Measurements from ENCODE around the gene TAMALIN.

TAMALIN gene

GRCh38 chr12:51980051-51980808 is 26.5 kb upstream of the TAMALIN start:
- no peak overlapping the region for H2BK5ac ChIP-seq (ENCODE audit: low read depth, low read length, poor library complexity)
- H3K4me2 ChIP-seq (ENCODE audit: low read length): no peak overlapping the region
- no peak overlapping the region for H3K14ac ChIP-seq (ENCODE audit: low read length)
- WGBS (ENCODE audit: extremely low coverage, insufficient coverage, insufficient read length): no CpG with 5 or more reads among the region's 7 CpGs
- H3K79me2 ChIP-seq (ENCODE audit: control insufficient read depth, insufficient read depth, low read length, poor library complexity): no peaks in the 10 kb centered on the region
- no peak overlapping the region for H4K12ac ChIP-seq (ENCODE audit: low read depth, low read length)
- H2BK120ac ChIP-seq (ENCODE audit: insufficient read depth, low read length, poor library complexity): no peak overlapping the region
- H3K36me3 ChIP-seq (ENCODE audit: control insufficient read depth in 1 of 2, insufficient read depth in 2 of 2, low read length in 2 of 2): peaks cover 5 to 31% of the 10 kb centered on the region in 2 experiments
- H3K27ac ChIP-seq (ENCODE audit: low read depth, low read length): no peak overlapping the region
- H3K79me1 ChIP-seq (ENCODE audit: low read length): no peaks in the 10 kb centered on the region
- H3K23ac ChIP-seq (ENCODE audit: low read length): no peak overlapping the region
- no peak overlapping the region for H3K4me3 ChIP-seq (ENCODE audit: low read depth, low read length)
- H3K4me1 ChIP-seq (ENCODE audit: control insufficient read depth in 1 of 2, insufficient read depth in 2 of 2, low read length in 2 of 2): no peaks in the 10 kb centered on the region
- DNase-seq: peak; percentile 67 to 87
- H3K27me3 ChIP-seq (ENCODE audit: insufficient read depth, low read length): no peaks in the 10 kb centered on the region
- H2BK12ac ChIP-seq (ENCODE audit: low read length): no peak overlapping the region
- H4K91ac ChIP-seq (ENCODE audit: low read depth, low read length): no peak overlapping the region
- H3K9me3 ChIP-seq (ENCODE audit: insufficient read depth, low read depth, low read length): peaks cover 3% of the 10 kb centered on the region
- no peak overlapping the region for H4K8ac ChIP-seq (ENCODE audit: low read depth, low read length)
- H3K4ac ChIP-seq (ENCODE audit: low read depth, low read length): no peak overlapping the region
- H3K9ac ChIP-seq (ENCODE audit: low read length): no peak overlapping the region
- H2AK5ac ChIP-seq (ENCODE audit: low read length): no peak overlapping the region
- H2AFZ ChIP-seq (ENCODE audit: insufficient read depth, low read length, poor library complexity): no peak overlapping the region
- no peak overlapping the region for H3K18ac ChIP-seq (ENCODE audit: low read length)

- no CpG with 5 or more reads among the region's 10 CpGs for WGBS (ENCODE audit: extremely low coverage, insufficient coverage, insufficient read length)
- Histone ChIP-seq H3K4me2 (ENCODE audit: low read length) (no peak overlapping the region), H4K8ac (ENCODE audit: low read depth, low read length) (no peak overlapping the region), H2BK120ac (ENCODE audit: insufficient read depth, low read length, poor library complexity) (no peak overlapping the region), H3K23ac (ENCODE audit: low read length) (no peak overlapping the region), H3K36me3 (ENCODE audit: control insufficient read depth in 1 of 2, insufficient read depth in 2 of 2, low read length in 2 of 2) (peaks cover 5 to 35% of the 10 kb centered on the region in 2 experiments), H4K91ac (ENCODE audit: low read depth, low read length) (no peak overlapping the region), H3K18ac (ENCODE audit: low read length) (no peak overlapping the region), H2BK12ac (ENCODE audit: low read length) (no peak overlapping the region), H3K27ac (ENCODE audit: low read depth, low read length) (no peak overlapping the region), H3K79me2 (ENCODE audit: control insufficient read depth, insufficient read depth, low read length, poor library complexity) (no peaks in the 10 kb centered on the region), H3K27me3 (ENCODE audit: insufficient read depth, low read length) (no peaks in the 10 kb centered on the region), H3K4me1 (ENCODE audit: control insufficient read depth in 1 of 2, insufficient read depth in 2 of 2, low read length in 2 of 2) (no peaks in the 10 kb centered on the region), H3K4me3 (ENCODE audit: low read depth, low read length) (no peak overlapping the region), H3K14ac (ENCODE audit: low read length) (no peak overlapping the region), H2AFZ (ENCODE audit: insufficient read depth, low read length, poor library complexity) (no peak overlapping the region), H2AK5ac (ENCODE audit: low read length) (no peak overlapping the region), H3K9ac (ENCODE audit: low read length) (no peak overlapping the region), H2BK5ac (ENCODE audit: low read depth, low read length, poor library complexity) (no peak overlapping the region), H3K79me1 (ENCODE audit: low read length) (no peaks in the 10 kb centered on the region), H4K12ac (ENCODE audit: low read depth, low read length) (no peak overlapping the region), H3K9me3 (ENCODE audit: insufficient read depth, low read depth, low read length) (peaks cover 3% of the 10 kb centered on the region), H3K4ac (ENCODE audit: low read depth, low read length) (no peak overlapping the region)
- no peak for DNase-seq
Observed at GRCh38 chr12:51980809-51981127, 26.0 kb upstream of the TAMALIN start.

- H3K79me1 ChIP-seq (ENCODE audit: low read length): no peaks in the 10 kb centered on the region
- H3K27ac ChIP-seq (ENCODE audit: low read depth, low read length): no peak overlapping the region
- no peak overlapping the region for H3K9ac ChIP-seq (ENCODE audit: low read length)
- no peak overlapping the region for H3K14ac ChIP-seq (ENCODE audit: low read length)
- H2AFZ ChIP-seq (ENCODE audit: insufficient read depth, low read length, poor library complexity): no peak overlapping the region
- H3K9me3 ChIP-seq (ENCODE audit: insufficient read depth, low read depth, low read length): peaks cover 1% of the 10 kb centered on the region
- no peak overlapping the region for H2BK12ac ChIP-seq (ENCODE audit: low read length)
- H3K4me1 ChIP-seq (ENCODE audit: control insufficient read depth in 1 of 2, insufficient read depth in 2 of 2, low read length in 2 of 2): no peaks in the 10 kb centered on the region
- H3K36me3 ChIP-seq (ENCODE audit: control insufficient read depth in 1 of 2, insufficient read depth in 2 of 2, low read length in 2 of 2): peaks cover 5 to 28% of the 10 kb centered on the region in 2 experiments
- H2BK5ac ChIP-seq (ENCODE audit: low read depth, low read length, poor library complexity): no peak overlapping the region
- no peaks in the 10 kb centered on the region for H3K79me2 ChIP-seq (ENCODE audit: control insufficient read depth, insufficient read depth, low read length, poor library complexity)
- H2AK5ac ChIP-seq (ENCODE audit: low read length): no peak overlapping the region
- H3K4ac ChIP-seq (ENCODE audit: low read depth, low read length): no peak overlapping the region
- no peak overlapping the region for H4K12ac ChIP-seq (ENCODE audit: low read depth, low read length)
- no peak for DNase-seq
- WGBS (ENCODE audit: extremely low coverage, insufficient coverage, insufficient read length): no CpG with 5 or more reads among the region's 6 CpGs
- no peak overlapping the region for H3K18ac ChIP-seq (ENCODE audit: low read length)
- no peaks in the 10 kb centered on the region for H3K27me3 ChIP-seq (ENCODE audit: insufficient read depth, low read length)
- no peak overlapping the region for H2BK120ac ChIP-seq (ENCODE audit: insufficient read depth, low read length, poor library complexity)
- no peak overlapping the region for H4K91ac ChIP-seq (ENCODE audit: low read depth, low read length)
- H4K8ac ChIP-seq (ENCODE audit: low read depth, low read length): no peak overlapping the region
- H3K23ac ChIP-seq (ENCODE audit: low read length): no peak overlapping the region
- no peak overlapping the region for H3K4me3 ChIP-seq (ENCODE audit: low read depth, low read length)
- H3K4me2 ChIP-seq (ENCODE audit: low read length): no peak overlapping the region
Observed at GRCh38 chr12:51984657-51985056, 22.1 kb upstream of the TAMALIN start.

- Histone ChIP-seq H3K9ac (ENCODE audit: low read length) (no peak overlapping the region), H3K4me2 (ENCODE audit: low read length) (no peak overlapping the region), H2BK5ac (ENCODE audit: low read depth, low read length, poor library complexity) (no peak overlapping the region), H4K12ac (ENCODE audit: low read depth, low read length) (no peak overlapping the region), H3K23ac (ENCODE audit: low read length) (no peak overlapping the region), H3K27ac (ENCODE audit: low read depth, low read length) (no peak overlapping the region), H3K27me3 (ENCODE audit: insufficient read depth, low read length) (no peaks in the 10 kb centered on the region), H2BK120ac (ENCODE audit: insufficient read depth, low read length, poor library complexity) (no peak overlapping the region), H2BK12ac (ENCODE audit: low read length) (no peak overlapping the region), H3K4me1 (ENCODE audit: control insufficient read depth in 1 of 2, insufficient read depth in 2 of 2, low read length in 2 of 2) (no peaks in the 10 kb centered on the region), H4K91ac (ENCODE audit: low read depth, low read length) (no peak overlapping the region), H3K18ac (ENCODE audit: low read length) (no peak overlapping the region), H2AFZ (ENCODE audit: insufficient read depth, low read length, poor library complexity) (no peak overlapping the region), H3K4me3 (ENCODE audit: low read depth, low read length) (no peak overlapping the region), H2AK5ac (ENCODE audit: low read length) (no peak overlapping the region), H4K8ac (ENCODE audit: low read depth, low read length) (no peak overlapping the region), H3K4ac (ENCODE audit: low read depth, low read length) (no peak overlapping the region), H3K9me3 (ENCODE audit: insufficient read depth, low read depth, low read length) (peaks cover 1% of the 10 kb centered on the region), H3K14ac (ENCODE audit: low read length) (no peak overlapping the region), H3K79me2 (ENCODE audit: control insufficient read depth, insufficient read depth, low read length, poor library complexity) (no peaks in the 10 kb centered on the region), H3K36me3 (ENCODE audit: control insufficient read depth in 1 of 2, insufficient read depth in 2 of 2, low read length in 2 of 2) (peaks cover 5 to 28% of the 10 kb centered on the region in 2 experiments), H3K79me1 (ENCODE audit: low read length) (no peaks in the 10 kb centered on the region)
- DNase-seq: no peak
- no CpG with 5 or more reads among the region's 9 CpGs for WGBS (ENCODE audit: extremely low coverage, insufficient coverage, insufficient read length)
Observed at GRCh38 chr12:51985154-51985835, 21.5 kb upstream of the TAMALIN start.
